ENCODE measurements around the gene WASHC4.
"Not testable (repeated sequence)": the region's sequence is repeated elsewhere in the genome, so short reads cannot be mapped to it uniquely, and the experiment has no call there.

Gene WASHC4

DNA sequence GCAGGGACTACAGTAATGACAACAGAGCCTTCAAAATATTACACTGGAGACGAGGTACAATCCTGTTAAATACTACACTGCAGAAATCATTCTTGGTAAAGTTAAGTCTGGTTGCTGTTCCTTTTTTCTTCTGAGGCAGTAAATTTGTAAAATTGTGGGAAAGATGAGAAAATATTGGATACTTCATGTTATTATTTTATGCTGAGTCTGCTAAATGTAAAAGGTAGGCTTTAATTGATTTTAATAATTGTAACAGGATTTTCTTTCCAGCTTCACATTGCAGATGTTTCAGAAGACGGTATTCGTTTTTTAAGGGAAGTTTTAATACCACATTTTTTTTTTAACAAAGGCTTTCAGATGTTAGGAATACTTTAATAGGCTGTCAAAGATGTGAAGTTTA lies 62.6 kb downstream of the WASHC4 start:
- DNase-seq: no peak

GRCh38 chr12:105171691-105172436 lies 64.3 kb downstream of the WASHC4 start:
- no peak for DNase-seq

DNA sequence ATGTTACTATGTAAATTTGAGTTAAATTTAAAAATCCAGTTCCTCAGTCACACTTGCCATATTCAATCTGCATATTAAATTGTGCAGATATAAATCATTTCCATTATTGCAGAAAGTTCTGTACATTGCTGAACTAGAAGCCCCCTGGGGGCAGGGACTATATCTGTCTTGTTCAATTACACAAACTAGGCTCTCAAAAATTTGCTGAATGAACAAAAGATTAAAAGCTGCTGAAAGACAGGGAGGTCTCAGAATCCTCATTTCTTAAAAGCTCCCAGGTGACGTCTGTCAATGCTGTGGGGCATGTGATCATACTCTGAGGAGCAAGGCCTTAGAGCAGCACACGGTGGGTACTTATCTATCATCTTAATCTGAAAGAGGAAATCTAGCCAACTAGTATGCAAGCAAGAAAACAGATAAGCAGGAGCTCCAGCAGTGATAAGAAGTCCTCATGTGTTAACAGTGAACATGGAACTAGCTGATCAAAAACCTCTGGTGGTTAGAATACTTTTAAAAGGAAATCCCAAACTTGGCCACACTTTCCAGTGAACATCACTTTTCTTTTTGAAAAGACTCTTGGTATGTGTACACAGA lies 68.0 kb downstream of the WASHC4 start:
- no peak for DNase-seq

DNA sequence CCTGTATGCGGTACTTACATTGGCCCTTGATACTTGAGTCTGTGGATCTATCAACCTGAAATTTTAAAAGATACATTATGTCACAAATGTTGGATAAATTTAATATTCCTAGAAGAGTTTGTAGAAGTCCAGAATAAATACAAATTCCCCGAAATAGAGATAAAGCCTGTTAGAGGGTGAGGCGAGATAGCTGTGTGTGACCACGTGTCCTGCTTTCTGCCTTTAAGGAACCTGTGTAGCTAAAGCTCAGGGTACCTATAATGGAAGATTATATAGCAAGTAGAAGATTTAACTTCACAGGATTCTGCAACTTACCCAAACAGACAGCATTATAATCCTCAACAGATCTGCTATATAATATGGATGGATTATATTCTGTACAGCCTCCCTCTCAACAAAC lies 69.7 kb downstream of the WASHC4 start:
- DNase-seq: no peak

GRCh38 chr12:105179114-105179513 lies 71.6 kb downstream of the WASHC4 start:
- DNase-seq: not testable (repeated sequence)

DNA sequence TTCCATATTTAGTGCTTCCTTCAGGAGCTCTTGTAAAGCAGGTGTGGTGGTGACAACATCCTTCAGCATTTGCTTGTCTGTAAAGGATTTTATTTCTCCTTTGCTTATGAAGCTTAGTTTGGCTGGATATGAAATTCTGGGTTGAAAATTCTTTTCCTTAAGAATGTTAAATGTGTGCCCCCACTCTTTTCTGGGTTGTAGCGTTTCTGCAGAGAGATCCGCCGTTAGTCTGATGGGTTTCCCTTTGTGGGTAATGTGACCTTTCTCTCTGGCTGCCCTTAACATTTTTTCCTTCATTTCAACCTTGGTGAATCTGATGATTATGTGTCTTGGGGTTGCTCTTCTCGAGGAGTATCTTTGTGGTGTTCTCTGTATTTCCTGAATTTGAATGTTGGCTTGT lies 75.9 kb downstream of the WASHC4 start:
- not testable (repeated sequence) for DNase-seq

DNA sequence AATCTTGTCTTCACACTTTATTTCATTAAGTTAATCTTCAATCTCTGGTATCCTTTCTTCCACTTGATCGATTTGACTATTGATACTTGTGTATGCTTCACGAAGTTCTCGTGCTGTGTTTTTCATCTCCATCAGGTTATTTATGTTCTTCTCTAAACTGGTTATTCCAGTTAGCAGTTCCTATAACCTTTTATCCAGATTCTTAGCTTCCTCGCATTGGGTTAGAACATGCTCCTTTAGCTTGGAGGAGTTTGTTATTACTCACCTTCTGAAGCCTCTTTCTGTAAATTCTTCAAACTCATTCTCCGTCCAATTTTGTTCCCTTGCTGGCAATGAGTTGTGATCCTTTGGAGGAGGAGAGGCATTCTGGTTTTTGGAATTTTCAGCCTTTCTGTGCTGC lies 76.4 kb downstream of the WASHC4 start:
- not testable (repeated sequence) for DNase-seq

DNA sequence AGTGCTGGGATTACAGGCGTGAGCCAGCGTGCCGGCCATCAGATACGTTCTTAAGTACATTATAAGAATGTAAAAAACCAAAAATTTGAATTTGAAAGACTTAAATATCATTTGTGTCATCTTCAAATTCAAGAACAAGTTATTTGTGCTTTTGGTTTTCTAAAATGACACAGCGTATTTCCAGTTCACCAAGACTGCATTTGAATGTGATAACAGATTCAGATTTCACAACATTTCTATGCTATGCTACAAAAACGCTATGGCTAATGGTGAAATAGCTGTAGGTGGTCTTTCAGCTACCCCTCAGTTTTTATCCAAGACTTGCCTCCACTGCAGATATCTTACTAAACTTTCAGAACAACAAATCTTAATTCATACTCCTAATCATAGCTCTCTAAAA lies 81.8 kb downstream of the WASHC4 start:
- no peak for DNase-seq

DNA sequence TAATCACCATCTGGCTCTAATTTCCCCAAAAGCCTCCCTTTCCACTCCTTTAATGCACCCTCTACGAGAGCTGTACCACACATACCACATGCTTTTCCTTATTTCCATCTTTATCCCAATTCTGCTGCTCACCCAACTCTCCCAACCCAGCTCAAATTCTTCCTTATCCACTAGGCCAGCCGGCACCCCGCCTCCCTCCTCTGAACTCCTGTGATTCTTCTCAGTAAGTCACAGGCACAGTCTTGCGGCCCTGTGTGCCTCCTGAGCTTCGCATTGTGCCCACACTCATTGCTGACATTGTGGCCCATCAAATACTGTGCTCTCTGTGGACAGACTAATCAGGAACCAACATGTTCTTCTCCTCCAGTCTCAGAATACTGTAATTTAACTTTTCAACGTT lies 83.0 kb downstream of the WASHC4 start:
- no peak for DNase-seq

DNA sequence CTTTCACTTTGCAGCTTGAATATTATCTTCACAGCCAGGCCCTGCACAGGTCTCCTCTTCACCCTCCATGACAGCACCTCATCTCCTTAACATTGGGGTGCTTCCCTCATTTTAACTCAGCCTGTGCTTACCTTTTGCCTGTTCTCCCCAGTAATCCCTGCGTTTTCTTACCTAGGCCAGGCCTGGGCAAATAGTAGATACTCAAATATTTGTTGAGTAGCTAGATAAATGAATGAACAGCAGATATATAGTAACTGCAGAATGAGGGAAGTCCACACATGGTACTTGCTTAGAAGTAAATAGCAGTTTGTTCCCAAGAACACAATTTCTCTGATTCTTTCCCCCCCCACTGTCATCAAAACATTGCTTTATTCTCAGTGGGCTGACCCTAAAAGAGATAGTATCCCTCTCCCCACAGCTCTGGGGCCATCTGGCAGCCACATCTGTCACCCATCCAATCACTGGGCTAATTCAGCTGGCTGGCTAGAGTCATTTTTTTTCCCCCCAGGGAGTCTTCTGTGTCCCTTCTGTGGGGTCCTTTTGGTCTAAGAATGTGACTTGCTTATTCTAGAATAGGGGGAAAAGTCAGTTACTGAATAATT lies 85.2 kb downstream of the WASHC4 start:
- DNase-seq: no peak

DNA sequence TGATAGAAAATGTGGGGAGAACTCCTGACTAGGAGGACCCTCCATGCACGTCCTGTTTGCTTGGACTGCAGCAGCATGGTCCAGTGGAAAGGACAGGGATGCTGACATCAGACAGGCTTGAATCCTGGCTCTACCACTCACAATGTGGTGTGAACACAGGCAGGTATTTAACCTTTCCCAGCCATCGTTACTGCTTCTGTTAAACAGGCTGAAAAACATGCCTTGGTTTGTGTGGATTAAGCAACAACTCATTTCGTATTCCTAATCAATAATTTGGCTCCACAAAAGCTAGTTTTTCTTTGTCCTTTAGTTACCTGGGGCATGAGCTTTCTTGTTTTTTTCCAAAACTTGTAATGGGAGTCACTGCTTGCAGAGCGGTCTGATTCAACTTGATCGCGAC lies 87.4 kb downstream of the WASHC4 start:
- DNase-seq: no peak

DNA sequence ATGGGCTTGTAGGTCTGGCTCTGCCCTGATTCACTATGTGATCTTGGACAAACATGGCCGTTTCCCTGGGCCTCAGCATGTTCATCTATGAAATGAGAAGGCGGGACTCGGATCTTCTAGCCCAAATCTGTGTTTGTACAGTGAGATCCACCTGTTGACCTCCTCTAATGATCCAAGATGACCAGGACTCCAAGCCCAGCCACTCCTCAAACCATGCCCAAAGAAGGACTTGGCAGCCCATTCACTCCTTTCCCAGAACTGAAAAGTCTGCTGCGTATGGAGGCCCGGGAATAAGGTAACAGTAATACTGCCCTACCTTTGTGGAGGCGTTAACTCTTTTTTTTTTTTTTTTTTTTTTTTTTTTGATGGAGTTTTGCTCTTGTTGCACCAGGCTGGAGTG lies 88.6 kb downstream of the WASHC4 start:
- DNase-seq: no peak

DNA sequence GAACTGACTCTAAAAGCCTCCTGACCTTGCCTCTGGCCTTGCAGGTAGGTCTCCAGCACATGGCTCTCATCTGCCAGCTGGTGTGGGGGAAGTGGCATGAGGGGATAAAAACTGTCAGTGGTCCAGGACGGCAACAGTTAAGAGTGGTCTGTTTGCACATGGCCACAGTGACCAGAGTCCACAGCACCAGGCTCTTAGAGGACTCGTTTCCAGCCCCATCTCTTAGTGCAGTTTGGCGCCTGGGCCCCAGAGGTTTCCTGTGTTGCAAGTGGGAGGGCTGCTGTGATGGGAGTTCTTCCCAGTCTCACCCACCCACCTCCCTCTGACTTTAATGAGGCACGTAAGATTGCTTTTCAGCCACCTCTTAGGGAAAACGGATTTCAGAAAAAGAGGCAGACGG lies 91.4 kb downstream of the WASHC4 start:
- DNase-seq: no peak

DNA sequence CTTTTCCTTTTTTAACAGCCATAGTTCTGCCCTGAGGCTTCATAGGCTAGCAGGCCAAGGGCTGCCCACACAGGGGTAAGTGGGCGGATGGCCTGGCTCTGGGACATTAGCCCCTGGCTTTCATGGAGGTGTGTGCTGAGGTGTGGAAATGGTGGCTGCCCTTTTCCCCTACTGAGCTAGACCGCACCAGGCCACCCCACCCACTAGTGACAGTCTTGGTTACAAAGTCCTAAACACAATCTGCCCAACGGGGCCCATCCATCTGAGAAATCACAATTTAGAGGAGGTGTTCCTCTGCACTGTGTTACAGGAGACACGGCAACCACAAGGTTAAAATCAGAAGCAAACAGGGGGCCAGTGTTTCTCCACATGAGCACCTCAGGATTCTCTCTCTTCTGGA lies 92.9 kb downstream of the WASHC4 start:
- DNase-seq: no peak

- no peak for DNase-seq
Observed at GRCh38 chr12:105201299-105201698, 93.8 kb downstream of the WASHC4 start.

DNA sequence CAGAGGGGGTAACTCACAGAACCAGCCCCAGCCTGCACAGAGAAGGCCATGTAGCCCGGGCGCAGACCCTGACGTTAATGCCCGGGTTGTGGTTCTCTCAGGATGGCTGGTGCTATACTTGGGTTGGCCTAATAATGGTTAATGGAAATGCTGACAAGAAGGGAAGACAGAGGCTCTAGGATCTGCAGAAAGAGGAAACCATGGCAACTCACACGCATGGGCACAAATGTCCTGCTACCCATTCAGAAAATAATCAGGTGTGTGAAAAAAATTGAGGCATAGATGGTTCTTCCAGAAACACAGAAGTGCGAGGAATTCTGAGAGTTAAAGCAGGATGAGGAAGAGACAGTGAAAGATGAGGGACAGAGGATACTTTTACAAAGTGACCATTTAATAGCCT lies 94.7 kb downstream of the WASHC4 start:
- DNase-seq: no peak

GRCh38 chr12:105204127-105204526 lies 96.6 kb downstream of the WASHC4 start:
- no peak for DNase-seq

DNA sequence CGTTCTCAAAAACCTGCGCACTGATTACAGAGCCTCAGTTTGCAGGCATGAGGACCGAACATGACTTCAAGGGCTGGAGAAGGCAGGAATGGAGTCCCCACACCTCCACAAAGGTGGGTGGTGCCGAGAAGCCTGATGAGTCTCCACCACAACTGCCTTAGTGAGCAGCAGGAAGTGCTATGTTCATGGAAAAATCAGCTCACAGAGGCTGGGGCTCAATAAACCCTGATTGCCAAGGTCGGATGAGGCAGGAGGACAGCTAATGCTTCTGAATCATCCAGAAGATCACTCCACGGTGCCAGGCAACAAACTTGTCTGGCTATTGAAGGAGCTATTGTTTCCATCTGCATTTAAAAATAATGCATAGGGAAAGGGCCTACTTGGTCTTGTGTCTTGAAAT lies 97.4 kb downstream of the WASHC4 start:
- no peak for DNase-seq

DNA sequence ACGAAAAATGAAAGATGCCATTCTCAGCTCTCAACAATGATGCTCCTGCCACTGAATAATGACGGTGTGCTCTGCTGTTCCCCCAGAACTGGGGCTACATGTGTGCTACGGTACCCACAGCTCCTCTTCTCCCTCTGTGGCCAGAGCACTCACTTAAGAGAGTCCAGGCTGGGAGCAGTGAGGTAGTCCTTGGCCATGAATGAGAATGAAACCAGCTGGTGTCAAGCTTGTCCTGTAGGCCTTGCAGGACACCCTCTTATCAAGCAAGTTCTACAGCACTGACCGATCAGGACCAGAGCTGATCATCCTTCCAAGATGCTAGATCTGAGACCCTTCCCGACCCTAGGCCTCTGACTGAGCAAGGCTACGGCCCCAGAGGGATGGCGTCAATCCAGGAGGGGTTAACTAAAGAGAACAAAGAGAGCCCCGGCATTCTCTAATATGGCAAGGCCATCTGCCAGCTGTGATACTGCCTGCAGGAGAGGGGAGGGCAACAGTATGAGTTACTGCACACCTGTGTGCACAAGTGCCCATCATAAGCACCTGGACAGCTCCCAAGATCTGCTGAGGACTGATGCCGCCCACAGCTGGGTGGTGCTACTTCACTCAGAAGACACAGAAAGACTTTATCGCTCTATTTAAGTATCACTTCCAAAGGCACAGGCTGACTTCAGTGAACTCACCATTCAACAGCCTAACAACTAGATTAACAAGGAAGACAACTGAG lies 98.0 kb downstream of the WASHC4 start:
- no peak for DNase-seq

- no peak for DNase-seq
Observed at GRCh38 chr12:105206686-105207374, 99.3 kb downstream of the WASHC4 start.

- DNase-seq: no peak
Observed at GRCh38 chr12:105209091-105209490, 101.6 kb downstream of the WASHC4 start.

- no peak for DNase-seq
Observed at GRCh38 chr12:105212438-105212837, 104.9 kb downstream of the WASHC4 start.

DNA sequence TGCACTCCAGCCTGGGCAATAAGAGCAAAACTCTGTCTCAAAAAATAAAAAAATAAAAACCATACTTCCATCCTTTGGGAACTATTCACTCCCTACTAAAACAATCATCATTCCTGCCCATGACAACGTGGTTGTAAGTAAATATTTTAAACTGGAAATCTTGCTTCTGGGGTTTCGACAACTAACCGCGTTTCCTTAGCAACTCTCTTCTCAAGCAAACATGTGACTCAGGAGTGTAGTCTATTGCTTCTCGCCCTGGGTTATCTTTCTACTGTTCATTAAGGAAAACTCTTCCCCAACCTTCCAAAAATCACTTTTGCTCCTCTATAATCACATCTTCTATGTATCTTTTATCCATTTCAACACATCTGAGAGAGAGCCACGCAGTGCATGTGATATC lies 106.6 kb downstream of the WASHC4 start:
- no peak for DNase-seq
